Panc1 (cell line): ENCODE measurements around the gene MAPRE2. TPM values are rescaled to one million over a fixed set of nuclear protein-coding genes. Genes with fewer than 3 reads are reported as not detected.

Experiments used
- ATAC-seq: fragments of 200-7000 bp; cut with Tn5 transposase; 2 replicates; pipeline ENCODE4 v1.9.1; 2020; ENCODE audit warnings: mild to moderate bottlenecking, moderate library complexity
- BruUV-seq: library from RNA; stranded (reverse); fragments of 400-500 nt; replicated peaks from 2 replicates; lab custom pipeline; 2021; lab: Mats Ljungman, UMichigan
- CTCF ChIA-PET: fragments of 300-600 bp; sonication (Branson Sonifier 250); formaldehyde crosslinking; loops from one replicate; lab custom pipeline; 2022; ENCODE audit warnings: antibody characterized with exemption; lab: Charles Lee
- POLR2A ChIA-PET: fragments of 300-600 bp; sonication (Branson Sonifier 250); formaldehyde crosslinking; loops from one replicate; lab custom pipeline; 2022; ENCODE audit warnings: antibody characterized with exemption; lab: Charles Lee
- DNase-seq: peaks from one replicate; pipeline ENCODE4 v3.0.0-alpha.2; 2010; ENCODE audit warnings: low read depth, low spot score
- H3K27ac ChIP-seq: 2 replicates; pipeline ENCODE4 v1.5.1; 2011; ENCODE audit warnings: mild to moderate bottlenecking, low read length, inconsistent platforms
- H3K27me3 ChIP-seq: fragments of 200-500 bp; sonication (Bioruptor generic); 2 replicates; pipeline ENCODE4 v1.6.0; 2014; ENCODE audit warnings: low read length, inconsistent platforms; ENCODE audit not compliant: control insufficient read depth, insufficient read depth
- H3K36me3 ChIP-seq: fragments of 200-500 bp; sonication (Bioruptor generic); 2 replicates; pipeline ENCODE4 v1.5.1; 2014; ENCODE audit warnings: inconsistent platforms, mild to moderate bottlenecking, low read length, moderate library complexity; ENCODE audit not compliant: control insufficient read depth, insufficient read depth
- H3K4me1 ChIP-seq: 2 replicates; pipeline ENCODE4 v1.5.1; 2011; ENCODE audit warnings: inconsistent platforms, mild to moderate bottlenecking, low read length, moderate library complexity; ENCODE audit not compliant: control insufficient read depth, insufficient read depth
- H3K4me3 ChIP-seq, 2 experiments: 2 replicates each; pipeline ENCODE4 v1.5.1; 2011 to 2012; ENCODE audit warnings: low read depth in 2 of 2, low read length in 2 of 2, mild to moderate bottlenecking in 2 of 2, inconsistent platforms in 1 of 2, moderate library complexity in 1 of 2
- H3K9me3 ChIP-seq: fragments of 200-500 bp; sonication (Bioruptor generic); 2 replicates; pipeline ENCODE4 v1.5.1; 2014; ENCODE audit warnings: low read depth, mild to moderate bottlenecking, inconsistent platforms, low read length, moderate library complexity; ENCODE audit not compliant: control insufficient read depth, insufficient read depth
- CTCF ChIP-seq: fragments of 450-650 bp; IDR thresholded peaks from 2 replicates; pipeline ENCODE4 v1.5.1; 2017; ENCODE audit warnings: mild to moderate bottlenecking
- POLR2AphosphoS5 ChIP-seq: IDR thresholded peaks from 2 replicates; pipeline ENCODE4 v1.6.1; 2012; ENCODE audit warnings: mild to moderate bottlenecking, low read depth, low read length, moderate library complexity
- REST ChIP-seq, 2 experiments: IDR thresholded peaks; 2 replicates each; pipeline ENCODE4 v1.6.1; 2011 to 2012; ENCODE audit warnings: low read depth in 2 of 2, control low read depth in 1 of 2, low read length in 1 of 2, mild to moderate bottlenecking in 1 of 2, moderate library complexity in 1 of 2; ENCODE audit not compliant: insufficient read depth in 1 of 2
- SIN3A ChIP-seq: IDR thresholded peaks from 2 replicates; pipeline ENCODE4 v1.6.1; 2012; ENCODE audit warnings: low read depth, mild to moderate bottlenecking, low read length, moderate library complexity, borderline replicate concordance; ENCODE audit not compliant: insufficient read depth
- TCF7L2 ChIP-seq: IDR thresholded peaks from 2 replicates; pipeline ENCODE4 v1.6.1; 2011; ENCODE audit warnings: mild to moderate bottlenecking, low read depth, low read length, inconsistent platforms
- in situ Hi-C: cut with HindIII; loops from 2 replicates; pipeline ENCODE4 v1.10.0; 2016; ENCODE audit warnings: low sequenced_read_pairs, low pct_unique_long_range_greater_than_20kb
- intact Hi-C: fragments of 100-400 bp; cut with micrococcal nuclease; formaldehyde crosslinking; loops from one replicate; pipeline ENCODE4 v1.10.0; 2022; ENCODE audit not compliant: unreplicated experiment
- total RNA-seq: library from RNA; stranded (reverse); gene quantifications from one replicate; pipeline ENCODE4 v1.2.1, GENCODE V29; 2021; ENCODE audit not compliant: unreplicated experiment

The MAPRE2 gene
- total RNA-seq, 1 experiment from 2014 or later, result 14.1 TPM

DNA sequence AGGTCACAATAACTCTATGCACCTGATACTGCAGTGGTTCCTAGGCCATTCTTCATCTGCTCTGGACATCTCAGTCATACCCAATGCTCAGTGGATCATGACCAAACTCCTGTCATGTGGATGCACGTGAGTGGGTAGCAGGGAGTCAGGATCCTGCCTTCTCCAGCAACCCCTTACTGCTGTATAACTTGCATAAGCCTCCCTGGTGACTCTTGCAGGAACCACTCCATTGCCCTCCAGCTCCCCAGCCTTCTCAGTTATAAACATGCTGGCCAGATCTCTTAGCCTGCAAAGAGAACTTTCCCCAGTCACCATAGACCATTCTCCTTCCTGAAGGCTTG lies 101.0 kb downstream of the MAPRE2 start:
- POLR2A ChIA-PET, result no interaction called here
- ATAC-seq (no peak), DNase-seq (no peak)
- intact Hi-C loops (loop anchor here (5.0 kb wide), 1 partner anchor 275 kb away; no protein-coding TSS in a partner anchor), in situ Hi-C loops (no loop called here)
- Histone ChIP-seq H3K9me3 (no peaks in the 10 kb centered on the region), H3K4me3 (no peak overlapping the region), H3K27ac (no peak overlapping the region), H3K36me3 (no peaks in the 10 kb centered on the region), H3K27me3 (no peaks in the 10 kb centered on the region), H3K4me1 (no peaks in the 10 kb centered on the region)
- no TSS peak for BruUV-seq
- TF ChIP-seq TCF7L2 (no peak), REST (IDR thresholded peaks at IDR 0.05; ENCODE audit: insufficient read depth in 1 of 2, low read depth in 2 of 2, low read length in 1 of 2) (no peak), CTCF (no peak), SIN3A (no peak), POLR2AphosphoS5 (no peak)
- CTCF ChIA-PET, result no interaction called here

DNA sequence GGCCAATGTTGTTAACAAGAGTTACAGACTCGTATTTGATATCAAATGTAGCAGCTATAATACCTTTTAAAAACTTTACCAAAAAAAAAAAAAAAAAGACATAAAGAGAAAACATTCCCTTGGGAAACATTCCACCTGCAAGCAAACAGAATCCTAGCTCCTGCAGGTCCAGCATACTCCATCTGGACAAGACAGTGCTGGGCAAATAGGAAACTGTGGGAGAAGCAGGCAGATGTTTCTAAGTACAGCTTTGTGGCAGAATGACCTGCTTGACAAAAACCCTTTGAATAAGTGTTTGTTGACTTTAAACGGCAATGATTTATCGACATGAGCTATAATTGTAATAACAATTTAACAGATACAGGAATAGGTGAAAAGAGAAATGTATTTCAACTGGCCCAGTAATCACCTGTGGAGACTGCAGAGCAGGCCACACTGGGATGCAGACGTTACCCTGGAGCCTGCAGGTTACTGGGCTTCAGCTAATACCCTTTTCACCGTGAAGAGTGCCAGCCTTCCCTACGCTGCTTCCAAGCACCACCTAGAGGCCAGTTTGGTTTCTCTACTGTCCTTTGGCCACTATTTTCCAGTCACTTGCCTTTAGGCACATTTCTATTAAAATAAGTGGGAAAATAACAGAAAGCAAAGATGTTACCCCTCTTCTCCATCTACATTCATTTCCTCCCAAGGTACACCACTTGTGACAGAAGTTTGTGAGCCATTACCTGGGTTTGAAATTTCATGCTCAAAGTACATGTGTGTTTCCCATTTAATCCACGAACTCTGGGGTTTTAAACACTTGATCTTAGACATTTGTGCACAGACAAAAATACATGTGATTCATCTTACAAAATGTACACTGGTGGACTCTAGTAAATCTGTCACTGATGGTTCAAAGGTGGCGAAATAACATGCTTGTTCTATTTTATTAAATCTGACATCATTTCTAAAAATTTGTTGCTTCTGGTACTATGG lies 102.7 kb downstream of the MAPRE2 start:
- Histone ChIP-seq H3K4me3 (no peak overlapping the region), H3K27ac (no peak overlapping the region), H3K4me1 (no peaks in the 10 kb centered on the region), H3K9me3 (no peaks in the 10 kb centered on the region), H3K27me3 (no peaks in the 10 kb centered on the region), H3K36me3 (no peaks in the 10 kb centered on the region)
- POLR2A ChIA-PET, result interaction anchor here (0.6 kb wide), 2 partner anchors 315 to 1578 kb away, joined by 3 read pairs; no protein-coding TSS in a partner anchor
- in situ Hi-C loops, result no loop called here
- TF ChIP-seq REST (IDR thresholded peaks at IDR 0.05; ENCODE audit: insufficient read depth in 1 of 2, low read depth in 2 of 2, low read length in 1 of 2) (no peak), TCF7L2 (no peak), POLR2AphosphoS5 (no peak), SIN3A (no peak), CTCF (peak; percentile 80)
- DNase-seq, result peak; percentile 30
- intact Hi-C loops, result loop anchor here (2.0 to 5.0 kb wide), 2 partner anchors 137 to 277 kb away; no protein-coding TSS in a partner anchor
- no TSS peak for BruUV-seq
- CTCF ChIA-PET, result interaction anchor here (0.6 to 1.1 kb wide), 7 partner anchors 14 to 330 kb away, joined by 3 to 12 read pairs (median 4); partner anchors contain the start of gene MAPRE2
- peak; percentile 94 for ATAC-seq
